GM19099 (cell line): ENCODE results near the gene SLC35G3.
"Not testable (repeated sequence)": the region's sequence is repeated elsewhere in the genome, so short reads cannot be mapped to it uniquely, and the experiment has no call there.

Source experiments
- POLR2A ChIP-seq: IDR thresholded peaks from 3 replicates; pipeline ENCODE4 v1.6.1; 2011; ENCODE audit warnings: low read depth; ENCODE audit not compliant: insufficient read length; ENCODE audit errors: extremely low read depth

Gene SLC35G3

DNA sequence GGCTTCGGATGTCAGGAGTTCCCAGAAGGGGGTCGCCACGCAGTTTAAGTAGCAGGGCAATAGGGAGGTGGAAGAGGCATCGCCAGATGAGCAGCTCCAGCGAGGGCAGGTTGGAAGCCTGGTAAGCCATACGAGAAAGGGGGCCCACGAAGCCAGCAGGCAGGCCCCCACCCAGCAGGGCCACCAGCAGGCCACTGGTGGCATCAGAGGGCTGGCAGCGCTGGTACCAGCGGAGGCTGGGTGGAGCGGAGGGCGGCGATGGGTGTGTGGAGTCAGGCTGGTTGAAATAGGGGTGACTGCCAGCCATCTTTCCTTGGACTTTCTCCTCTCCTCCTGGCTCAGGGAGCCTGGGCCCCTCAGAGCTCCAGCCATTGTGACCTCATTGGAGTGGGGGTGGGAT, at the start of gene SLC35G3:
SLC35G3 (minus strand) TSS at position 393 of the 400 bp plus-strand sequence; CDS start at position 307, 86 bp downstream.
- TF ChIP-seq POLR2A, result not testable (repeated sequence)

DNA sequence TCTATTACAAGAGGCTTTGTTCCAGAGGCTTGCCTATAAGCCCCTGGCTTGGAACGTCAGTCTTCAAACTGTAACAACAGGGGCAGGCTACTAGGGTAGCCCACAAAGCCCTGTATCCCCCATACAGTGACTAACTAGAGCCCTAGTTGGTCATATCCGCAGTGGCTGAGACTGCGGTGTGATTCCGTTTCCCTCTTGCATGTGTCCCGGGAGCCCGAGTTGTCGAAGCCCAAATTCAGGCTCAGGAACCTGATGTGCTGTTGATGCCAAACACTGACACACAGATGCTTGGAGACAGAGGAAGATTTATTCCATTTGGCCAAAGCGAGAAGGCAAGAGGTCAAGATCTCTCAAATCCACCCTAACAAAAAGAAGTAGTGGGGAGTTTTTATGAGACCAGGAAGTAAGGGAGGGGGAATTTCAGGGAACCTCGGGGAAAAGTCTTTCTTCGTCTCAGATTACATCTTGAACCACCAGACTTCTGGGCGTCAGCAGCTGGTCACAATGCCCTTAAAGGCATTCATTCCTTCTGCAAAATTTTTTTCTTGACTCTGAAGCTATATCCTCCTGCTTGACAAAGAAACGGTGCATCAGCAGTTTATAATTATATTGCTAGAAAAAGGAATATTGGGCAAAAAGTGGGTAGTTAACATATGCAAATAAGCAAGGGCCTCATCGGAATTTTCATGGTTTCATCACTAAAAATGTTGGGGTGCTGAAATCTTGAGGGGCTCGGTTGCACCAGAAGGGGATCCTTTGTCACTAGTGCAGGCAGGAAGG, 49.6 kb upstream of the SLC35G3 start:
- TF ChIP-seq POLR2A, result no peak

DNA sequence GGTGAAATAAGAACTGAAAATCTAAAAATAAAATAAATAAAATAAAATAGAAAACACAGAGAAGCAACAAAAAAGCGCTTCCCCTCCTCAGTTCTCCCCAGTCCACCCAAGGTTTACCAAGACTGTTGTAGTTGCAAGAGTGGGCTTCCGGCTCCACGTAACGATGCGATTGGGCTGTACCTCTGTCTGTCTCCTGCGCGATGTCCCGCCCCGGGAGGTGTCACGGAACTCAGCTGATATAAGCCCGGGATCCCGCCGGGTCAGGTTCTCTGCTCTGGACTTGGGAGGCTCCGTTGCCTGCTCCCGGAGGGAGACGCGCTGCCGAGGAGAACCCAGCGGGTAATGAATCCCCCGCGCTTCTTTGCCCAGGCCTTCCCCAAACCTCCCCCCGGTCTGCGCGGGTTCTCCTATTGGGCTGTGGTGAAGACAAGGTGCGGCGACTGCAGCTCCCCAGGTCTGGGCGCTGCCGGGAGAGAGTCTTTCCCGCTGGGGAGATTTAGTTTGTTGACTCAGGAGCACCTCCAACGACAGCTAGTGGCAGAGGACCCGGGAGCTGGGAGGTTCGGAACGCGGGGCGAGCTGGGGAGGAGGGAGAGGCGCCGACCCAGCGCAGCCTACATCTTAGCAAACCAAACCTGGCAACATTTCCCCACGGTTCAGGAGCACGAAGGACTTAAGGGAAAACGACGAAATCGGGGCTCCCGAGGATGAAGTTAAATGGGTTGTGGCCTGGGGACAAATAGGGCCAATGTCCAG, 48.8 kb upstream of the SLC35G3 start, which contains the start of gene SLFN5:
SLFN5 (plus strand) TSS at position 268 of the 756 bp plus-strand sequence. CDS start 15,619 bp downstream, outside the sequence.
- TF ChIP-seq POLR2A, result peak; percentile 100

DNA sequence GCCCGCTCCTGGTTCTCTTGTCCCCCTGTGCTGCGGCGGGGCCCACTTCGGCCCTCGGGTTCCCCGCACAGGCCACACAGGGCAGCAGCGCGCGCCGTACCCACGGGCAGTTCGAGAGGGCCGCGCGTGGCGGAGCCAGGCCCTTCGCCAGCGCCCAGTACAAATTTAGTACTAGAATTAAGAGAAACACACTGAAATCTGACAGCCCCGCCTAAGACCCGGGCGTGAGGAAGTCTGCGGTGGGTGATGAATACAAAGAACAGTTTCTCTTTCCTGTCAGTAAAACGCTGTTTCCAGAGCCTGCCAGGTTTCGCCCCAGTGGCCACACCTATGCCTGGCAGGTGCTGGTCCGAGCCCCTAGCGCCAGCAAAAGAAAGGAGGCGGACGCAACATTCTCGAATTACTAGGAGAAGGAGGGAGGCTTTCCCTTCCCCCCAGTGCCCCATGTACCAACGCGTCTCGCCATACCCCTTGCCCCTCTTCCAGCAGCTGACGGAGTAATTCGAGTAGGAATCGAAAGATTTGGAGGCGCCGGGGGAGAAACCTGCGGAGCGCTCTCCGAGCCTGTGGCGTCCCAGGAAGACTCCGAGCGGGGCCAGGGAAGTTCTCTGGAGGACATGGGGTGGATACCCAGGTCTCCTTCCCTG, 48.1 kb upstream of the SLC35G3 start:
- TF ChIP-seq POLR2A, result no peak

DNA sequence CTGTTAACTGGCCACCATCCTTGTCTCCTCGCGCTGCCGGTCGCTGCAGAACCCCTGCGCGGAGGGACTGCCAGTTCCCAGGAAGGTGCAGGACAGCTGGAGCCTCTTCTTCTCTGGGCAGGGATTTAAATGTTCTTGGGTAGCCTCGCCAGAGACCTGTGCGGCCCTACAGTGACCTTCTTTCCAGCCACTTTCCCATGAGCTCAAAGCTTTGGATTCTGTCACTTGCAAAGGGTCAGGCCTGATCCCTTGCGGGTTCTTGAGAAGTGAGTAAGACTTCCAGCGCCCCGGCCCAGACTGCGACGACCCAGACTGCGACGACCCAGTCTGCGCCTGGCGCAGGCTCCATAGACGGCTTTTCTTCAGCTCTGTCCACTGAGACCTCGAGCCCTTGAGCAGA, 47.3 kb upstream of the SLC35G3 start:
- no peak for TF ChIP-seq POLR2A

DNA sequence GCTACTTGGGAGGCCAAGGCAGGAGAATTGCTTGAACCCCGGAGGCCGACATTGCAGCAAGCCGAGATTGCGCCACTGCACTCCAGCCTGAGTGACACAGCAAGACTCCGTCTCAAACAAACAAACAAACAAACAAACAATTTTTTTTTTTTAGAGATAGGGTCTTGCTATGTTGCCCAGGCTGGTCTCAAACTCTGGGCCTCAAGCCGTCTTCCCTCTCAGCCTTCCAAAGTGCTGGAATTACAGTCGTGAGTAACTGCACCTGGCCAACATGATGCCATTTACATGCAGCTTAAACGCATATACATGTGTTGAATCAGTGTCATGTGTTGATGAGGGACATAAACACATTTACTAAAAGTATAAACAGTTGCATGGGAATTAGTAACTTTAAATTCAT, 46.7 kb upstream of the SLC35G3 start:
- no peak for TF ChIP-seq POLR2A

DNA sequence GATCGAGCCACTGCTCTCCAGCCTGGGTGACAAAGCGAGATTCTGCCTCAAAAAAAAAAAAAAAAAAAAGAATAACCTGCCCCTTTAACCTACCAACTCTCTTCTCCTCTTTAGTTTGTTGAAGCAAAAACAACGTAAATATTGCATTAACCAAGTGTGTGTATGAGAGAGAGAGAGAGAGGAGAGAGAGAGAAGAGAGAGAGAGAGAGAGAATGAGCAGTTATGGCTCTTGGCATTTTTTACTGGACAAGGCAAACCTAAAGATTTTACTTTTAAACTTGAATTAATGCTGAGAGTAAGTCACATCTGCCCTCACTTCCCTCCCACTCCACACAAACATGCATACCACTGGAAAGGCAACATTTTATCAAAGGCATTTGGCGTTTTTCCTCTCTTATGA, 45.6 kb upstream of the SLC35G3 start:
- no peak for TF ChIP-seq POLR2A

DNA sequence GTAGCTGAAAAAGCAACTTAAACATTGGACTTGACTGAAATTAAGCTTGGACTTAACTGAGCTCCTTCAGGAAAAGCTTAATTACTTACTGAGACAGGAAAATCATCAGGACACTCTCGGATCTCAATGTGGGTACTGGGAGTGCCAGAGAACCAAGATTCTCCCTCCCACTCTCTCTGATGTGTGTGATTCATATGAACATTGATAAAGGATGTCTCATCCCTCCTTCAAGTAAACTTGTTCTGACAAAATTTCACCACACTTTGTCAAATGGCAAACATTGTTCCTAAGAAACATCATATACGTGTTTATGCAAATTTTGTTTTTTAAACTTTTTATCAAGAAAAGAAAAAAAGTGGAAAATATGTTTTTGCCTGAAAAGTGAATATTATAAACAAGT, 44.6 kb upstream of the SLC35G3 start:
- no peak for TF ChIP-seq POLR2A

DNA sequence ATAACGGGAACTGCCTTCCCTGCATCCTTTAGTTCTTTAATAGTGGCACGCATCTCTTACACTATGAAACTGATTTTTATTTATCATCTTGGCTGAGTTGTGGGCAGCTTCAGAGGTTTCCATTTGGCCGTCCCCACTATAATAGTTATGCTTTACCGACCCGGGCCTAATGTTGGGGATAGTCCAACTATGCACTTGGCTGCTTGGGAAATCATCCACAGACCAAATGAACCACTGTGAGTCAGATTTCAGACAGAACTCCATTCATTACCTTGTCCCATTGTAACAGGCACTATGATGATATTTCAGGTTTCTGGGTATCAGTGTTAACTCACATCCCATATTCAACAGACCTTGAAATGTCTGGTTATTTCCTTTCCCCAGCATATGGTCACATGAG, 42.6 kb upstream of the SLC35G3 start:
- no peak for TF ChIP-seq POLR2A

DNA sequence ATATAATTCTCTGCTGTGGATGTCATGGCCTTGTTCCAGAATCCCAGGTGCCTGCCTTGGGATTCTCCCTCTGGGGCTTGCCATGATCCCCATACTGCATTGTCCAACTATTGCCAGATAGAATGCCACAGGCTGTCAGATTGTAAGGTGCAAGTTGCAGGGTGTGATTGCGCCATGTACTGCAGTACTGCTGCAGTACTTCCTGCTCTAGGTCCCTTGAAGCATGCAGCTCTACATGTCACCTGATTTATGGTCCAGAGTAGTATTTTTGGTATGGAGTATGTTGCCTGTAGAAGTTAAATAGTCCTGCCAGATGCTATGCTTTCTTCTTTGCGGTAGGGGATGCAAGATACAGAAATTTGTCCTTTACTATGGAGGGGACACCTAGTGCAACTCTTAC, 41.7 kb upstream of the SLC35G3 start:
- no peak for TF ChIP-seq POLR2A

DNA sequence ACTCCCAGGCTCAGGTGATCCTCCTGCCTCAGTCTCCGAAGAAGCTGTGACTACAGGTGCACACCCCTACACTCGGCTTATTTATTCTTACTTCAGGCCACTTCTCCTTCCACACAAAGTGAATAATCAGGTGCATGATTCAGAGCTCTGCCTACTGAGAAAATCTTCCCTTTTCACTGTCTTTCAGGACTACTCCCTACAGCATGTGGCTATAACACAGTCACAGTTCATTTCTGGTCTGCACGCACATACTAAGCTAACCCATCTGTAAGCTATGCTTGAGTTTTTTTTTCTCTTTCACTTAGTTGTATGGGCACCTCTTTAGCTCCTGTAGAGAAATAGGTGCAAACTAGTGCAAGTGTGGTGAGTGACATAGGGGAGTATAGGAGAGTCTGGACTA, 41.1 kb upstream of the SLC35G3 start:
- no peak for TF ChIP-seq POLR2A

DNA sequence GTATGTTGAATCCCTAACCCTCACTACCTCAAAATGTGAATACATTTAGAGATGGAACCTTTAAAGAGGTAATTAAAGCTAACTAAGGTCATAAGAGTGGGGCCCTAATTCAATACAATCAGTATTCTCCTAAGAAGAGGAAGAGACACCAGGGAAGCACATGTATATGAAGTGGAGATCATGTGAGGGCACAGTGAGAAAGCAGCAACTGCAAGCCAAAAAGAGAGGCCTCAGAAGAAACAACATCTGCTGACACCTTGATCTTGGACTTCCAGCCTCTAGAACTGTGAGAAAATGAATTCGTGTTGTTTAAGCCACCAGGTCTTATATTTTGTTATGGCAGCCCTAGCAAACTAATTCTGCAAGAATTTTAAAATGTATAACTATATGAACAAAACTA, 35.4 kb upstream of the SLC35G3 start:
- no peak for TF ChIP-seq POLR2A

DNA sequence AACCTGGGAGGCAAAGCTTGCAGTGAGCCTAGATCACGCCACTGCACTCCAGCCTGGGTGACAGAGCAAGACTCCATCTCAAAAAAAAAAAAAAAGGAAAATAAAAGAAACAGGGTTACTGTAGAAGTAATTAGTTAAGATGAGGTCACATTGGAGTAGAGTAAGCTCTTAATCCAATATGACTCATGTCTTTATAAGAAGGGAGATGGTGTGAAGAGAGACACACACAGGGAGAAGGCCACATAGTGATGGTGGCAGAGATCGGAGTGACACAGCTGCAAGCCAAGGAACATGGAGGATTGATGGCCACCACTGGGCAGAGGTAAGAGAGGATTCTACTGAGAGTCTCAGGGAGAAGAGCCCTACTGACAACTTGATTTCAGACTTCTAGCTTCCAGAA, 33.4 kb upstream of the SLC35G3 start:
- no peak for TF ChIP-seq POLR2A

DNA sequence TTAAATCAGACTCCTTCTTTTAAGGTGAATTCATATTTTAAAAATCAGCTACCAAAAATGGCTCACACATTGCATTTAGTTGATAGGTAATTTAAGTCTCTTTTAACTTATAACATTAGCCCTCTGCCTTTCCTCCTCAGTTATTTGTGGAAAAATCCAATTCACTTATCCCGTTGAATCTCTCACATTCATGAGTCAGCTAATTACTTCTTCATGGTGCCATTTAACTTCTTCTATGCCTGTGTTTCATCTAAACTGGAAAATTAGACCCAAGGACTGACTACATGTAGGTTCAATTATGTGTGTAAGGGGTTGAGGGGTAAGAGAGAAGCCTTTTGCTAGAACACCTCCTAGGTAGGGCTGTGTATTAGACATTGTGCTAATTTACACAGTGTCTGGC, 30.2 kb upstream of the SLC35G3 start:
- no peak for TF ChIP-seq POLR2A

DNA sequence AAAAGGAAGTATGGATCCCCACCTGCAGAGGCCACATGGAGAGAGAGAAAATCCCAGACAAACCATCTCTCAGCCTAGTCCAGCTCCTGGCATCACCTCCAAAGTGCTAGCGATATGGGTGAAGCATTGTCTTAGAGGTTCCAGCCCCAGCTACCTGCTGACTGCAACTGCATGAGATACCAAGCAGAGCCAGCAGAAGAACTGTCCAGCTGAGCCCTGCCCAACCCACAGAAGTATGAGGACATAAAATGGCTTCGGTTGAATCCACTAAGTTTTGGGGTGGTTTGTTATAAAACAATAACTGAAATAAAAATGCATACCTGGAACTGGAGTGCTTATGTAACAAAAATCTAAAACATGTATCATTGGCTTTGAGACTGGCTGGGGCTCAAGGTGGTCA, 28.3 kb upstream of the SLC35G3 start:
- TF ChIP-seq POLR2A, result no peak

DNA sequence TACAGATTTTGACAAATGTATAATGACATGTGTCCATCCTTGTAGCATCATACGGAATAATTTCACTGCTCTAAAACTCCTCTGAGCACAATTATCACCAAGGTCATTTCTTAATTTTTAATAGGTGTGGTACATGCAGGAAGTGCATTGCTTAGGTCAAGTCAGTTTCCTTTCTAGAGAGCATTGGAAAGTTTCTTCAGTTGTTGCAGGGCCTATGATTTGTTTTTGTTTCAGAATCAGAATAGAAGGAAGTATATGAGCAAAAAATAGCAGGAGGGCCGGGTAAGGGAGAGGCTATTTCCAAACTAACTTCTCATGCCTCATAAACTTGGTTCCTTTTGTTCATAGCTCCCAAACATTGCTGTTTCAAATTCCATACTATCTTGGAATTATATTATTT, 24.7 kb upstream of the SLC35G3 start:
- TF ChIP-seq POLR2A, result no peak

DNA sequence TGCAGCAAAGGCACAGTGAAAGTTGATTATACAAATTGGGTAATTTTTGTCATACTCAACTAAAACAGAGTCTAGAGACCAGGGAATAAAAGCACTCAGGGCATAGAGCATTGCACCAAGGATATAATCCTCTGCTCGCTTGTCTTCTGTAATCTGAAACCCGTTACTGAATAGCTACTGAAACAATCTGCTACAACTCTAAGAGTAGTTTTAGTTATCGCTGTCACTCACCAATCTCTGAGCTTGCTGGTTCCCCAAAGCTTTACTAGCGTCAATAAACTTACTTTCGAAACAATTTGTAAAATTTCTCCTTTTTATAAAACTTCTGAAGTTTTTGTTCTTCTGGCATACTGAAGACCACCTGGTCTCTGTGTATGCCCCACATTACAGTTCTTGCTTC, 22.9 kb upstream of the SLC35G3 start:
- no peak for TF ChIP-seq POLR2A
